Mesenchymal stem cell (in vitro differentiated cells and primary cell): ENCODE data around the gene RHOV.

Experiments
- DNase-seq: peaks from one replicate; pipeline ENCODE4 v3.0.0-alpha.2; 2013
- H2AFZ ChIP-seq: one replicate; pipeline ENCODE4 v1.6.1; 2013; ENCODE audit warnings: low read depth, mild to moderate bottlenecking, control low read depth, inconsistent platforms, low read length, moderate library complexity
- H2AK5ac ChIP-seq: 2 replicates; pipeline ENCODE4 v1.6.1; 2013; ENCODE audit warnings: low read length, moderate library complexity, mild to moderate bottlenecking, inconsistent platforms; ENCODE audit not compliant: severe bottlenecking
- H2BK120ac ChIP-seq: one replicate; pipeline ENCODE4 v1.6.1; 2013; ENCODE audit warnings: low read depth, mild to moderate bottlenecking, inconsistent platforms, low read length, moderate library complexity
- H2BK12ac ChIP-seq, 2 experiments: one replicate each; pipeline ENCODE4 v1.6.1; 2013; ENCODE audit warnings: inconsistent platforms in 2 of 2, low read length in 2 of 2, mild to moderate bottlenecking in 2 of 2, moderate library complexity in 2 of 2, control low read depth in 1 of 2
- H2BK15ac ChIP-seq: one replicate; pipeline ENCODE4 v1.6.1; 2013; ENCODE audit warnings: mild to moderate bottlenecking, low read depth, inconsistent platforms; ENCODE audit not compliant: poor library complexity, severe bottlenecking
- H2BK5ac ChIP-seq: 2 replicates; pipeline ENCODE4 v1.6.1; 2013; ENCODE audit warnings: low read depth, mild to moderate bottlenecking, low read length, control low read depth, inconsistent platforms; ENCODE audit not compliant: poor library complexity, severe bottlenecking
- H3K14ac ChIP-seq, 2 experiments: one replicate each; pipeline ENCODE4 v1.6.1; 2013; ENCODE audit warnings: inconsistent platforms in 2 of 2, low read length in 2 of 2, control low read depth in 1 of 2, mild to moderate bottlenecking in 1 of 2, moderate library complexity in 1 of 2
- H3K18ac ChIP-seq, 2 experiments: one replicate each; pipeline ENCODE4 v1.6.1; 2013; ENCODE audit warnings: inconsistent platforms in 2 of 2, low read length in 2 of 2, control low read depth in 1 of 2, low read depth in 1 of 2, mild to moderate bottlenecking in 1 of 2
- H3K23ac ChIP-seq, 2 experiments: one replicate each; pipeline ENCODE4 v1.6.1; 2013; ENCODE audit warnings: inconsistent platforms in 2 of 2, low read length in 2 of 2, mild to moderate bottlenecking in 2 of 2, moderate library complexity in 2 of 2, control low read depth in 1 of 2
- H3K27ac ChIP-seq: 2 replicates; pipeline ENCODE4 v1.5.1; 2013; ENCODE audit warnings: mild to moderate bottlenecking, moderate library complexity, low read length, control low read depth, inconsistent platforms; ENCODE audit not compliant: poor library complexity, severe bottlenecking
- H3K27me3 ChIP-seq, 2 experiments: 2 replicates each; pipeline versions ENCODE4 v1.6.1 to v1.7.0; 2013; ENCODE audit warnings: low read length in 2 of 2, mild to moderate bottlenecking in 2 of 2, moderate library complexity in 2 of 2, control low read depth in 1 of 2, inconsistent platforms in 1 of 2; ENCODE audit not compliant: control insufficient read depth in 1 of 2, insufficient read depth in 1 of 2
- H3K36me3 ChIP-seq, 2 experiments: 2 replicates each; pipeline versions ENCODE4 v1.6.1 to v1.7.0; 2013; ENCODE audit warnings: low read length in 2 of 2, control low read depth in 1 of 2, inconsistent platforms in 1 of 2, low read depth in 1 of 2, mild to moderate bottlenecking in 1 of 2; ENCODE audit not compliant: insufficient read depth in 2 of 2, control insufficient read depth in 1 of 2
- H3K4ac ChIP-seq, 2 experiments: one replicate each; pipeline ENCODE4 v1.6.1; 2013; ENCODE audit warnings: inconsistent platforms in 2 of 2, low read length in 2 of 2, mild to moderate bottlenecking in 2 of 2, moderate library complexity in 2 of 2, control low read depth in 1 of 2, low read depth in 1 of 2
- H3K4me1 ChIP-seq: 2 replicates; pipeline ENCODE4 v1.6.1; 2013; ENCODE audit warnings: low read depth, low read length, control low read depth; ENCODE audit not compliant: control insufficient read depth, insufficient read depth
- H3K4me2 ChIP-seq: 2 replicates; pipeline ENCODE4 v1.6.1; 2013; ENCODE audit warnings: low read length, mild to moderate bottlenecking, inconsistent platforms; ENCODE audit not compliant: poor library complexity, severe bottlenecking
- H3K4me3 ChIP-seq, 2 experiments: 2 replicates each; pipeline versions ENCODE4 v1.5.1 to v1.7.0; 2013; ENCODE audit warnings: low read length in 2 of 2, mild to moderate bottlenecking in 2 of 2, control low read depth in 1 of 2, low read depth in 1 of 2; ENCODE audit not compliant: insufficient read depth in 1 of 2
- H3K79me1 ChIP-seq: replicated peaks from 2 replicates; pipeline ENCODE4 v1.6.1; 2013; ENCODE audit warnings: mild to moderate bottlenecking, control low read depth, low read length, inconsistent platforms; ENCODE audit not compliant: poor library complexity, severe bottlenecking
- H3K9ac ChIP-seq: 2 replicates; pipeline ENCODE4 v1.7.0; 2013; ENCODE audit warnings: mild to moderate bottlenecking, low read length, moderate library complexity
- H3K9me3 ChIP-seq: 2 replicates; pipeline ENCODE4 v1.7.0; 2013; ENCODE audit warnings: mild to moderate bottlenecking, low read length; ENCODE audit not compliant: control insufficient read depth
- H4K8ac ChIP-seq: one replicate; pipeline ENCODE4 v1.6.1; 2013; ENCODE audit warnings: inconsistent platforms, mild to moderate bottlenecking, low read length, moderate library complexity
- H4K91ac ChIP-seq: one replicate; pipeline ENCODE4 v1.6.1; 2013; ENCODE audit warnings: mild to moderate bottlenecking, low read length, inconsistent platforms
- WGBS: methylation state at CpG from one replicate; pipeline ENCODE4 v1.1.7; 2013; ENCODE audit warnings: mixed read lengths; 5-methylcytosine and 5-hydroxymethylcytosine counted together

RHOV gene

DNA sequence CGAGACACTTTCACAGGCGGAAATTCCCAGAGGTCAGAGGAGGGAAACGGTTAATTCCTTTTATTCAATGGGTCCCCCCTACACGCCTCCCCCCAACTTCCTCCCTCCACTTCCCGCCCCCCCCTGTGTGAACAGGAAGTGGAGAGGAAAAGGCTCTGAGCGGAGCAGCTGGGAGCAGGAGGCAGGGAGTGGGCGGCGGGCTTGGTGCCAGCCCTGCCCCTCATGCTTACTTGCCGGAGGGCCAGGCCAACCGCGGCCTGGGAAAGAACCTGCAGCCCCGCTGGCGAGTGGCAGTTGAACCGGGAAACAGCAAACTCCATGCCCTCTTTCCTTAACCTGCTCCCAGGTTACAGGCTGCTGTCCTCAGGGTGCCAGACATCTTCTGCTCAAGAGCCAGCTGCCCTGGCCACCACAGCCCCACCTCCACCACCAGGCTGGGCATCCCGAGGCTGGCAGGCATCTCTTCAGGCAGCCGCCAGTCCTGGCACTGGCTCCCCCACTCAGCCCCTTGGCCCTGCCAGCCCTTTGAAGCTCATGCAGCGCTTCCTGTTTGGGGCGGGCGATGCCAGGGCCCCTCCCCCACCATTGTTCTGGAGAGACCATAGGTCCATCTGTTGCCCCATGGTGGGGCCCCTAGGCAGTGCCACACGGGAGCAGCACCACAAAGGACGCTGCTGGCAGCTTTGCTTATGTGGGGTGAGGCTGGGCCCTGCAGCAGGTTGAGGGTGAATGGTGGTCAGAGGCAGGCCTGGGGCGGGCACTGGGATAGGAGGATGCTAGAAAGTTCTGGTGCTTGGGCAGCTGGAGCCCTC is 33.2 kb upstream of the RHOV start:
- peak overlapping the region; percentile 58 for H4K91ac ChIP-seq
- H2AFZ ChIP-seq = no peak overlapping the region
- peak overlapping the region; percentile 64 for H3K4me2 ChIP-seq
- H3K14ac ChIP-seq = no peak overlapping the region
- H2AK5ac ChIP-seq = no peak overlapping the region
- DNase-seq = peak; percentile 44
- H3K9ac ChIP-seq = peak overlapping the region; percentile 84
- no peak overlapping the region for H3K23ac ChIP-seq
- H3K4me3 ChIP-seq = peak overlapping the region; percentile 42 to 72
- peak overlapping the region; percentile 62 for H2BK15ac ChIP-seq
- peaks cover 5% of the 10 kb centered on the region for H3K79me1 ChIP-seq
- peak overlapping the region; percentile 37 to 88 for H3K4ac ChIP-seq
- H3K36me3 ChIP-seq = peaks cover 23 to 31% of the 10 kb centered on the region in 2 experiments
- H3K4me1 ChIP-seq = peaks cover 40% of the 10 kb centered on the region
- H2BK120ac ChIP-seq = peak overlapping the region; percentile 45
- no peaks in the 10 kb centered on the region for H3K9me3 ChIP-seq
- H3K27me3 ChIP-seq = no peaks in the 10 kb centered on the region
- peak overlapping the region; percentile 58 for H3K27ac ChIP-seq
- H4K8ac ChIP-seq = peak overlapping the region; percentile 74
- H2BK12ac ChIP-seq = peak overlapping the region in 1 of 2 experiments; percentile 9
- H3K18ac ChIP-seq = peak overlapping the region; percentile 84 to 90
- H2BK5ac ChIP-seq = no peak overlapping the region
- WGBS = 59% methylated on average over 18 of the region's 22 CpGs

DNA sequence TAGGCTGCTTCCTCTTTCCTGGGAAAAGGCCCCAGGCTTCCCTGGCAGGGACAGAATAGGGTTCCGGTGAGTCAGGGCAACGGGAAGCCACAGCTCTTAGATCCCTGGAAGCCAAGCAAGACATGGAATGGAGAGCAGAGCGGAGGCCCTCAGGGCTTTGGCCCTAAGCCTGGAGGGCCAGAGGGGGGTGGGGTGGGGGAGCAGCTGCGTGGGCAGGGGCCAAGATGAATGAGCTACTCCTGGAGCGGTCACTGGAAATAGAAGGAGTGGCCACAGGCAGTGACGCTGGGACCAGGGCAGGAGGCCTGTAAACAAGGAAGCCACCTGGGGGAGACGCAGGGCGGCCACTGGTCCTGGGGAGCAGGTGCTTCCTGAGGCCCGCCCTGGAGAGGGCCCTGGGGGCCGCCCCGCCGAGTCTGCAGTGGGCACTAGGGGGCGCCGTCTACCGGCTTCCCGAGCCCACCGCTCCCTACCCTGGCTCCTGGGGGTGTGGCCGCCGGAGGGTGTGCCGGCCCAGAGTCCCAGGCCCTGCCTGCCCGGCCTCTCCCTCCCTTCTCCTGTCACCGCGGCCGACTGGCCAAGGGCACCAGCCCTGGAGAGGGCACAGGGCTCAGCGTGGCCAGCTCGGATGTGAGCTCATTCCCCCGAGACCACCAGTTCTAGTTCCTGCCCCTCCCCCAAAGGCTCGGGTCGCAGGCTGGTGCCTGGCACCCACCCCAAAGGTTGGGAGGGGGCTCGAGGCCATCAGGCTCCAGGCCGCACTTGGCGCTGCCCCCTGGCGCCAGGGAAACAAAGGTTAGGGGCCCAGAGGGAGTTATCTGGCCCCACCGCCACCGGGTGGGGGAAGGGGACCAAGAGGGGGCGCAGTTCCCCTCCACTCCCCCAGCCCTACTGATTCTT is 32.3 kb upstream of the RHOV start:
- Histone ChIP-seq H3K9ac (peak overlapping the region; percentile 84), H3K36me3 (peaks cover 27 to 32% of the 10 kb centered on the region in 2 experiments), H3K23ac (peak overlapping the region in 1 of 2 experiments; percentile 17), H2AFZ (no peak overlapping the region), H2AK5ac (peak overlapping the region; percentile 70), H3K27ac (peak overlapping the region; percentile 59), H4K91ac (peak overlapping the region; percentile 48), H3K14ac (peak overlapping the region in 1 of 2 experiments; percentile 35), H3K4me3 (peak overlapping the region; percentile 42 to 72), H2BK15ac (peak overlapping the region; percentile 26), H2BK5ac (no peak overlapping the region), H3K4me2 (peak overlapping the region; percentile 64), H3K9me3 (no peaks in the 10 kb centered on the region), H2BK12ac (peak overlapping the region; percentile 6 to 93), H3K27me3 (no peaks in the 10 kb centered on the region), H3K79me1 (peaks cover 5% of the 10 kb centered on the region), H3K18ac (peak overlapping the region; percentile 84 to 90), H4K8ac (peak overlapping the region; percentile 54), H2BK120ac (peak overlapping the region; percentile 29), H3K4me1 (peaks cover 40% of the 10 kb centered on the region), H3K4ac (peak overlapping the region; percentile 40 to 88)
- 8% methylated on average over 22 of the region's 36 CpGs for WGBS
- DNase-seq = peak; percentile 96

GRCh38 chr15:40904552-40905201 is 30.6 kb upstream of the RHOV start:
- Histone ChIP-seq H3K4me3 (no peak overlapping the region), H2AFZ (no peak overlapping the region), H2BK120ac (no peak overlapping the region), H3K14ac (no peak overlapping the region), H3K36me3 (peaks cover 43% of the 10 kb centered on the region in 2 experiments), H3K4me1 (peaks cover 37% of the 10 kb centered on the region), H3K27ac (no peak overlapping the region), H3K79me1 (peaks cover 9% of the 10 kb centered on the region), H3K4me2 (no peak overlapping the region), H4K8ac (no peak overlapping the region), H3K9me3 (no peaks in the 10 kb centered on the region), H2BK15ac (no peak overlapping the region), H3K4ac (no peak overlapping the region), H2BK12ac (no peak overlapping the region), H2BK5ac (no peak overlapping the region), H3K9ac (no peak overlapping the region), H3K18ac (no peak overlapping the region), H3K27me3 (no peaks in the 10 kb centered on the region), H2AK5ac (no peak overlapping the region), H4K91ac (no peak overlapping the region), H3K23ac (no peak overlapping the region)
- 92% methylated on average over 7 of the region's 7 CpGs for WGBS
- DNase-seq = no peak
